Omental fat pad (tissue), 4 donors: ENCODE data around the gene LDHB. TPM values are rescaled to one million over a fixed set of nuclear protein-coding genes. Genes with fewer than 3 reads are reported as not detected.

Source experiments
- ATAC-seq: fragments of 150-250 bp; one replicate; pipeline ENCODE4 v1.9.1; 2016; ENCODE audit warnings: mild to moderate bottlenecking, moderate library complexity; ENCODE audit not compliant: low FRiP score
- DNase-seq: peaks from one replicate; pipeline ENCODE4 v3.0.0-alpha.2; 2019; ENCODE audit warnings: low spot score
- total RNA-seq, 4 donors: library from RNA; depleted of rRNA; stranded (reverse); fragments of >200 nt; gene quantifications; one replicate each; pipeline ENCODE4 v1.1.0, GENCODE V29; 2016
- TF ChIP-seq, protein P1 (sequence below), 3 donors: fragments of 450-650 bp; IDR thresholded peaks; one replicate each; pipeline ENCODE4 v1.5.1; 2016 to 2017; ENCODE audit warnings: antibody characterized with exemption in 3 of 3, mild to moderate bottlenecking in 3 of 3, moderate library complexity in 2 of 3

Gene LDHB
- 100 to 1,000 TPM; 259 to 578 (median 539) TPM for total RNA-seq

DNA sequence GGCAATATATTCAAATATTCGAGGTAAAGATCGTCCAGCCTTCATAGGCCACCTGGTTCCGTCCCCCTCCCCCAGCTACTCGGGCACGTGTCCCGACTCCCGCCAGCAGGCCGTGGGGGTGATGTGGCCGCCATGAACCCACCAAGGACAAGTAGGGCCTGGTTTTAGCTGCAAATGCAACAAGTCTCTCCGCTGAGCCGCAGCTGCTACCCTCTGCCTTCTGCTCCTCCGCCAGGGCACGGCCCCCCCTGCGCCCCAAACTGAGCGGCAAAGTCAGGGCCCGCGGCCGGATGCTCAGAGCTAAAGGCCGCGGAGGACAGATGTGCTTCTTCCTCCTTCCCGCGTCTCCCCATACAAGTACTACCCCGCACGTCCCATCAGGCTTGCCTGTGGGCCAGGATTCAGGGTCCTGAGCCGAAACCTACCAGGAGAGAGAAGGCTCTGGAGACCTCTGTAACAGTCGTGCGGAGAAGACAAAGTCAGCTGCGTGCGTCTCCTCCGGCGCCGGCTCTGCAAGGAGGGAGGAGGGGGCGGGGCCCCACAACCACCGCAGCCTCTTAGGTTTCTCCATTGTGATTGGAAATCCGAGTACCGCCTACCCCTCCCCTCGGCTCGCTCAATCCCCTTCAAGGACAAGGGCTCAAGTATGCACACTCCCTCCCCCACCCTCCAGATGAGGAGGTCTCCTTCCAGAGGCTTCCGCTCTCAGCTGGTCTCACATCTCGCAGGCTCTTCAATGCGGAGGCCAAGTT lies at the start of gene LDHB:
Gene LDHB (minus strand): TSS at position 517 of the 752 bp plus-strand sequence. CDS start 3,171 bp downstream, outside the sequence.
- TF ChIP-seq, protein P1, sequence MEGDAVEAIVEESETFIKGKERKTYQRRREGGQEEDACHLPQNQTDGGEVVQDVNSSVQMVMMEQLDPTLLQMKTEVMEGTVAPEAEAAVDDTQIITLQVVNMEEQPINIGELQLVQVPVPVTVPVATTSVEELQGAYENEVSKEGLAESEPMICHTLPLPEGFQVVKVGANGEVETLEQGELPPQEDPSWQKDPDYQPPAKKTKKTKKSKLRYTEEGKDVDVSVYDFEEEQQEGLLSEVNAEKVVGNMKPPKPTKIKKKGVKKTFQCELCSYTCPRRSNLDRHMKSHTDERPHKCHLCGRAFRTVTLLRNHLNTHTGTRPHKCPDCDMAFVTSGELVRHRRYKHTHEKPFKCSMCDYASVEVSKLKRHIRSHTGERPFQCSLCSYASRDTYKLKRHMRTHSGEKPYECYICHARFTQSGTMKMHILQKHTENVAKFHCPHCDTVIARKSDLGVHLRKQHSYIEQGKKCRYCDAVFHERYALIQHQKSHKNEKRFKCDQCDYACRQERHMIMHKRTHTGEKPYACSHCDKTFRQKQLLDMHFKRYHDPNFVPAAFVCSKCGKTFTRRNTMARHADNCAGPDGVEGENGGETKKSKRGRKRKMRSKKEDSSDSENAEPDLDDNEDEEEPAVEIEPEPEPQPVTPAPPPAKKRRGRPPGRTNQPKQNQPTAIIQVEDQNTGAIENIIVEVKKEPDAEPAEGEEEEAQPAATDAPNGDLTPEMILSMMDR (IDR thresholded peaks at IDR 0.05) = no peak
- DNase-seq (peak; percentile 79), ATAC-seq (peak; percentile 100)

DNA sequence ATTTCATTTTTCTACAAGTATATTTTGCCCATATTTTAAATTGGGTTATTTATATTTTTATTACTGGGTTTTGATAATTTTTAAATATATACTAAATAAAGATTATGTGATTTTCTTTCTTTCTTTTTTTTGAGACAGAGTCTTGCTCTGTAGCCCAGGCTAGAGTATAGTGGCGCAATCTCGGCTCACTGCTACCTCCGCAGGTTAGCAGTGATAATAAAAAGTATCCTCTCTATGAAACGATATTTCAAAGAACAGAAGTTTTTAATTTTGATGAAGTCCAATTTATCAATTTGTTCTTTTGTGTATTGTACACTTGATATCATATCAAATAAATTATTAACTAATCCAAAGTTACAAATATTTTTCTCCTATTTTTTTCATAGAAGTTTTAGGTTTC lies 47.2 kb upstream of the LDHB start:
- no peak for ATAC-seq
- no peak for DNase-seq
- TF ChIP-seq, protein P1 (IDR thresholded peaks at IDR 0.05) = no peak

DNA sequence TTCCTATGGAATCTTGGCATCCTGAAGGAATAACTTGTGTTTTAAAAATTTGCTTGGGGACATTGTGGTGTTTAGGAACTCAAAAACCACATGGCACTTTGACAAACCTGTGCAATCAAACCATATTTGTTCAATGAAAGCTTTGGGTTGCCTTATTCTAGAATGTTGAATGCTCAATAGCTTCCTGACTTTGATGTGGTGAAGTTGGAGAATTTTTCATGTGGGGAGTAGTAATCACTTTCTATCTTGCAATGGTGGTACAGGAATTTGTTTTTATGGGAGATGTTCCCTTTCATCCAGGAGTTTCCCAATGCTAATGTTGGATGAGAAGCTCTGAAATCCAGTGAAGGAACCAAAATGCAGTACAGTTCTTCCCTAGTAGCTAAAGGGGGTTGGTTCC lies 42.2 kb upstream of the LDHB start:
- ATAC-seq = no peak
- no peak for DNase-seq
- TF ChIP-seq, protein P1 (IDR thresholded peaks at IDR 0.05) = no peak

DNA sequence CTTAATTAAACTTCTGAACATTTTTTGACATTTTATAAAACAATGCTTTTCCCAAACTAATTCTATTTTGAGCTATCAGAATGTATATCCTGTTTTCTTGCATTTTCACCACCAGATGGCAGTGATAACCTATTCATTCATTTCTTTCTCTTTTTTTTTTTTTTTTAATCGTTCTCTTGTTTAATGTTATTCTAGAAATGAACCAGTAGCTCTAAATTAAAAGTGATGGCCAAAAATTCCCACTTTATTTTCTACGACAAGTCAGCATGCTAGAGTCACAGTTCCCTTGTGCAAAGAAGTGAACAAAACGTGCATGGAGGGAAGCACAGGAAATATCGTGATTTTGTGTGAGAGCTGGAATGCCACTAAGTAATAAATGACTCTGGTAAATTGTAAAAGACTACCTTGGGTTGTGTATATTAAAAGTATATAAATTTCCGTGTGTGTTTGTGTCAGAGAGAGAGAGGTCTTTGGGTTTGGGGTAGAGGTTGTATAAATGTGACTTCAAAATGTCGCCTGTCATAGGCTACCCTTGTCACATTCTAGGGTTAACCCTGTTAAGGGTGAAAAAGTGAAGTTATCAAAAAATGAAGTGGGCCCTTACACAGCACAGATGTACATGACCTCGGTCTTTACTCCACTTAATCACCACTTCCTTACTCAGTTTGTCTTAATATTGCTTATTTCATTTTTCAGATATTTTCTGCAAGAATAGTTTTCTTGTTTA lies 40.4 kb upstream of the LDHB start:
- no peak for ATAC-seq
- TF ChIP-seq, protein P1 (IDR thresholded peaks at IDR 0.05) = no peak
- DNase-seq = no peak

DNA sequence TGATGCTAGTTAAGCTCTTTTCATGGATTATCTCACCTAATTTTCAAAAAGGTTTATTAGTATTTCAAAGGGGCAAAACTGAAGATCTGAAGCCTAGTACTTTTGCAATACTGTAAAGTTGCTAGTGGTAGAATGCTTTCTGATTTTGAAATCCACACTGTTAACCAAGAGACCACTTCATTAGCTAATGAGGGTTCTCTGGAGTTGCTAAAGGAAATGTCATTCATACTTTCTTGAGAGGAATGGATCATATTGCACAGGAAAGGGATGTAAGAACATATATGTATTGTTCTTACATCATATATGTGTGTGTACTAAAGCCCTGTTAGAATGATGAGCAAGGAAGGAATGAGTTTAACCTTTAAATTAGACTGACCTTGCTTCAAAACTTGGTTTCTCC lies 39.0 kb upstream of the LDHB start:
- no peak for DNase-seq
- no peak for ATAC-seq
- TF ChIP-seq, protein P1 (IDR thresholded peaks at IDR 0.05) = no peak

DNA sequence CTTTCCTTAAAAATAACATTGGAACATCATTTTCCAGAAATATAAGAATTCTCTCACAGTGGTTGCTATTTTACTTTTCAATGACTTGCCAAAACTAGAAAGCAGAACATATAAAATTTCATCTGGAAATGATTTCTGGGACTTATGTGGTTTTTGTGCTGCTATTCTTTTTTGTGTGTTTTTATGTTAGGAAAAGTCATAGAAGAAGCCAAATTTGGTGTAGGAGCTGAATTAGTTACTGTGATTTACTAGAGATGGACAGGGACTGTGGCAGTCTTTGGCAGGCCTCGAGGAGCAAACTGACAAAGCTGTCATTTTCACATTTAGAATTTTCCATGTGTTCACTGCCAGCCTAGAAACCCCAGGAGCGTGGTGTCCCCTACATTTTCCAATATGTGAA lies 38.3 kb upstream of the LDHB start:
- DNase-seq = no peak
- no peak for ATAC-seq
- TF ChIP-seq, protein P1 (IDR thresholded peaks at IDR 0.05) = no peak
